ENCODE results near the gene ZNF345.

The ZNF345 gene

GRCh38 chr19:36850559-36851442 lies at the start of gene ZNF345:
ZNF345 (plus strand) TSS chr19:36850876; CDS start chr19:36876831, 25,955 bp downstream.
- peak; percentile 73 for DNase-seq (ENCODE audit: low read depth)

DNA sequence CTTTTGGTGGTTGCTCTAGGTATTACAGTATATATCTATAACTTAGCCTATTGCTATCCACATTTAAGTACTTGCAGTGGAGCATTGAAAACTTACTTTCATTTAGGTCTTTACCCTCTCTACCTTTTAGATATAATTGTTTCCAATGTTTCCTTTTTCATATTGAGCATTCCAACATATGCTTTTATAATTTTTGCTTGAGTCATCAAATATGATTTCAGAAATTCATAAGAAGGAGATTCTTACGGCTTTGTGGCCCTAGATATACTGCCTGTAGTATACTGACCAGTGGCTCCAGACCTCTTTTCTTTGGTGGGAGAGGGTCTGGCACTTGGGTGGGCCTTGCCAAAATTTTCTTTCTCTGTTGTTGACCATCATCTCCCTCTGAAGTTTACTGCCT lies 45.3 kb upstream of the ZNF345 start:
- DNase-seq (ENCODE audit: low read depth): no peak

DNA sequence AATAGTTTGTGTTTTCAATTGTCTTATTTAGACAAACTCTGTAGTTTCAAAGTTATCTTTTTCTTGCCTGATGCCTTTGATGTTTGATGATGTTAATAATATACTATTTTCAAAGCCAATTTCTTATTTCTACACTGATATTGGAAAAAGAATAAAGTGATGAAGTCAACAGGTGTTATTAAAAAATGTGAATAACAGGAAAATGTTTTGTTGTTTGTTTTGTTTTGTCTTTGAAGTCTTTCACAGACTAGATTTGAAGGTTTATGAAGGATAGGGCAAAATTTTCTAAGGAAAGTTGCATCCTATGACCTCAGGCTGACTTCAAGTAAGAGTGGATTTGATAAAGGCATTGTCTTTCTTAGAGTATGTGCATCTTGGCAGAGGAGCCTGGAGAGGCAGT lies 43.6 kb upstream of the ZNF345 start:
- no peak for DNase-seq (ENCODE audit: low read depth)

GRCh38 chr19:36819130-36819630 lies 31.5 kb upstream of the ZNF345 start:
- no peak for DNase-seq (ENCODE audit: low read depth)

- DNase-seq (ENCODE audit: low read depth): no peak
These were observed 28.9 kb upstream of the ZNF345 start for GRCh38 chr19:36821758-36822157.

DNA sequence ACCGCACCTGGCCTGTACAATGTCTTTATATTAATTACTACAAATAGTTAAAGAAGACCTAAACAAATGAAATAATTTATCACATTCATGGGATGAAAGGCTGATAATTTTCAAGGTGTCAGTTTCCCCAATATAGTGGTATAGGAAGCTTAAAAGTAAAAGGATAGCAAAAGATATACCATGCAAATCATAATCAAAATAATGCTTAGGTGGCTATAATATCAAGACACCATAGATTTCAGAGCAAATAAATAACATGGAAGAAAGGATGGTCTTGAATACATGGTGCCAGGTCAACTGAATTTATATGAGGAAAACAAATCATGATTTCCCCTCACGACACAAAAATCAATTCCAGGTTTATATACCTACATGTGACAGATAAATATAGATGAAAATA lies 17.2 kb upstream of the ZNF345 start:
- DNase-seq (ENCODE audit: low read depth): no peak

GRCh38 chr19:36837176-36837905 lies 13.3 kb upstream of the ZNF345 start:
- DNase-seq (ENCODE audit: low read depth): no peak

GRCh38 chr19:36837906-36838783 lies 12.5 kb upstream of the ZNF345 start, which contains the start of gene ZNF790:
ZNF790 (minus strand) TSS chr19:36838387; CDS start chr19:36825619, 12,768 bp downstream.
- DNase-seq (ENCODE audit: low read depth): peak; percentile 65

- no peak for DNase-seq (ENCODE audit: low read depth)
These were observed 11.8 kb upstream of the ZNF345 start for GRCh38 chr19:36838784-36839324.

GRCh38 chr19:36847968-36848367 lies 2.7 kb upstream of the ZNF345 start:
- DNase-seq (ENCODE audit: low read depth): no peak

DNA sequence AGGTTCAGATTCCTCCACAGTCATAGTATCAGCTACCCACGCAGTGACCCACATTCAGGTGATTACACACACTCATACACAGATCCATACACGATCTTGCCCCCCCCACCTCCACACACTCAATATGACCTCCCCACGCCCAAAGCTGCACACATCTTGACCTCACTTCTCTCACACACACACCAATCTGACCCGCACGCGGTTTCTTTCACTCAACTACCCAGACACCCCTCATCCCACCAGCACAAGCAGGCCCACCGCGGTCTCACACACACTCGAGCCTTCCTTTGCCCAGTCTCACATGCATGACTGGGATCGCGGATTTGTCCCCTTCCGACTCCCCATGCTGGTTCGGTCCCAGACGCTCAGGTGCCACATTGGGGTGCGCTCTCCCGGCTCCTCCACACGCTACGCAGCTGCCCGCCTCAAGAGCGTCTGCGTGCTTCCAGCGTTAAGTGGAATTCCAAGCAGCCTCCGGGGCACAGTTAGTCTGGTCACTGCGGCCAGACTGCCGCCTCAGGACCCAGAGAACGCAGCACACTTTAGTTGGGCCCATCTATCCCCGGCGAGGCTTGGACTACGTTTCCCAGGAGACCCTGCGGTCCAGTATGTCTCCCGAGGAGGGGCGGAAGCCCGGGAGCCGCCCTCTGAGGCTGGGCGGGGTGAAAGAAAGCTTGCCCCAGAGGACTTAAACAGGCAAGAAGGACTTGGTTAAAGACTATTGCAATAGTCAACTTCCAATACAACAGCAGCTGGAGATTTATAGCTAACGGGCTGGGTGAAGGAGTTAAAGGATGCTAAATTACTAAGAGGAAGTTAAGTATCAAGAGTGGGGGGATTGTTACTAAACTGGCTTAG lies 746 bp upstream of the ZNF345 start:
- peak; percentile 78 for DNase-seq (ENCODE audit: low read depth)

DNA sequence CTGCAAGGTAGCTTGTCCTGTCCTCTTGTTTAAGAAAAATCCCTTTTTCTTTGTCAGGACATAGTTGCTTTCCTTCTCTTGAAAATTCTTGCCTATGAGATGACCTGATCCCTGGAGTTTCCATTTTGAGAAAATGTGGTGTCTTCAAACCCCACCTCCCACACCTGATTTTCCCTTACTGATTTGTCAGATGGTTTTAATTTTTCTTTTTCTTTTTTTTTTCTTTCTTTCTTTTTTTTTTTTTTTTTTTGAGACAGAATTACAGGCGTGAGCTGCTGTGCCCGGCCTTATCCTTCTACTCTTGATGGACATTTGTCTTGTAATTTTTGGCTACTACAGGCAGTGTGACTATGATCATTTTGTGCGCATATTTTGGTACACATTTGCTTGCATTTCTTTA lies 1.2 kb downstream of the ZNF345 start:
- DNase-seq (ENCODE audit: low read depth): no peak

DNA sequence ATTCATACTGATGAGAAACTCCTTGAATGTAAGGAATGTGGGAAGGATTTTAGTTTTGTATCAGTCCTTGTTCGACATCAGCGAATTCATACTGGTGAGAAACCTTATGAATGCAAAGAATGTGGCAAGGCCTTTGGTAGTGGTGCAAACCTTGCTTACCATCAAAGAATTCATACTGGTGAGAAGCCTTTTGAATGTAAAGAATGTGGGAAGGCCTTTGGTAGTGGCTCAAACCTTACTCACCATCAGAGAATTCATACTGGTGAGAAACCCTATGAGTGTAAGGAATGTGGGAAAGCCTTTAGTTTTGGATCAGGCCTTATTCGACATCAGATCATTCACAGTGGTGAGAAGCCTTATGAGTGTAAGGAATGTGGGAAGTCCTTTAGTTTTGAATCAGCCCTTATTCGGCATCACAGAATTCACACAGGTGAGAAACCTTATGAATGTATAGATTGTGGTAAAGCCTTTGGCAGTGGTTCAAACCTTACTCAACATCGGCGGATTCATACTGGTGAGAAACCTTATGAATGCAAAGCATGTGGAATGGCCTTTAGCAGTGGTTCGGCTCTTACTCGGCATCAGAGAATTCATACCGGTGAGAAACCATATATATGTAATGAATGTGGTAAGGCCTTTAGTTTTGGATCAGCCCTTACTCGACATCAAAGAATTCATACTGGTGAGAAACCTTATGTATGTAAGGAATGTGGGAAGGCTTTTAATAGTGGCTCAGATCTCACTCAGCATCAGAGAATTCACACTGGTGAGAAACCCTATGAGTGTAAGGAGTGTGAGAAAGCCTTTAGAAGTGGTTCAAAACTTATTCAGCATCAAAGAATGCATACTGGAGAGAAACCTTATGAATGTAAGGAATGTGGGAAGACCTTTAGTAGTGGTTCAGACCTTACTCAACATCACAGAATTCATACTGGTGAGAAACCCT lies 26.6 kb downstream of the ZNF345 start:
- DNase-seq (ENCODE audit: low read depth): no peak

GRCh38 chr19:36891768-36892357 lies 41.2 kb downstream of the ZNF345 start:
- DNase-seq (ENCODE audit: low read depth): no peak

DNA sequence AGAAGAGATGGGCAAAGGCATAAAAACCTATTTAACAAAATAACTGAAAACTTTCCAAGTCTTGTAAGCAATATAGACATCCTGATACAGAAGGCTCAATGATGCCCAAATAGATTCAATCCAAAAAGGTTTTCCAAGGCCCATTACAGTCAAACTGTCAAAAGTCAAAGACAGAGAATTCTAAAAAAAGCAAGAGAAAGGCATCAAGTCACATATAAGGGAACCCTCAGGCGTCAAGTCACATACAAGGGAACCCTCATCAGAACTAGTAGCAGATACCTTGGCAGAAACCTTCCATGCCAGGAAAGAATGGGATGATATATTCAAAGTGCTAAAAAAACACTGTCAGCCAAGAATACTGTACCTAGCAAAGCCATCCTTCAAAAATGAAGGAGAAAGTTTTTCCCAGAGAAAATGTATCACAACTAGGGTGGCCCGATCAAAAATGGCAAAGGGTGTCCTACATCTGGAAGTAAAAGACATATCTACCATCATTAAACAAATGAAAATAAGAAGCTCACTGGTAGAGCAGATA lies 44.2 kb downstream of the ZNF345 start:
- no peak for DNase-seq (ENCODE audit: low read depth)

DNA sequence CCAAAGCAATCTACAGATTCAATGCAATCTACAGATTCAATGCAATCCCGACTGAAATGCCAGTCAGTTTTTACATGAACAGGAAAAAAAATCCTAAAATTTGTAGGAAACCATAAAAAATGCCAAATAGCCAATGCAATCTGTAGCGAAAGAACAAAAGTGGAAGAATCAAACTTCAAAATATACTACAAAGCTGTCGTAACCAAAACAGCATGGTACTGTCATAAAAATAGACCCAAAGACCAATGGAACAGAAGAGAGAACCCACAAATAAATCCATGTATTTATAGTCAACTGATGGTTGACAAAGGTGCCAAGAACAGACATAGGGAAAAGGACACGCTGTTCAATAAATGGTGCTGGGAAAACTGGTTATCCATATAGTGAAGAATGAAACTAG lies 47.7 kb downstream of the ZNF345 start:
- no peak for DNase-seq (ENCODE audit: low read depth)

GRCh38 chr19:36915992-36916830 lies 65.5 kb downstream of the ZNF345 start, which contains the start of the genes ZNF568 and ZNF829:
ZNF568 (plus strand) TSS chr19:36916332; CDS start chr19:36922771, 6,439 bp downstream.
ZNF829 (minus strand) TSS chr19:36916291; CDS start chr19:36915167, 1,124 bp downstream.
- DNase-seq (ENCODE audit: low read depth): peak; percentile 79

DNA sequence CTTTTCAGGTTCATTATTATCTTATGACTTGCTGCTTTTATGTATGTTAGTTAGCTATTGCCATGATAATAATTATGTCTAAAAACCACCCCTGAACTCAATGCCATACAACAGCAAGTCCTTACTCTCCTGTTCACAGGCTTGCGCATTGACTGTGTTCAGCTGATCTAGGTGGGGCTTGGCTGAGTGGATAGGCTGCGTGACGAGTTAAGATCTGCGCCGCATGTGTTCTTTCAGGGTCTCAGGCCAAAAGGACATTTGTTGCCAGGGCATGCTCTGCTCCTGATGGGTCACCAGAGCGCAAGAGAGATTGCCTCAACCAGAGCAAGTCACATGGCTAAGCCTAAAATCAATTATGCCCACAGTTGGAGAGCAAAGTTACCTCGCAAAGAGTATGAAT lies 66.3 kb downstream of the ZNF345 start:
- no peak for DNase-seq (ENCODE audit: low read depth)

Data from activated T-cell treated with anti-CD3 and anti-CD28 coated beads for 1 hour (primary cell).